ENCODE data around the gene ASB13. TPM values are rescaled to one million over a fixed set of nuclear protein-coding genes. Genes with fewer than 3 reads are reported as not detected.

Gene ASB13
- total RNA-seq, 1 experiment from 2014 or later = 18.4 TPM

GRCh38 chr10:5670662-5671375, 4.4 kb upstream of the ASB13 start:
- no peaks in the 10 kb centered on the region for H3K27me3 ChIP-seq (ENCODE audit: control insufficient read depth, insufficient read depth, low read length)
- TF ChIP-seq SIN3A (IDR thresholded peaks at IDR 0.05; ENCODE audit: borderline replicate concordance, insufficient read depth, low read depth, low read length) = no peak
- TF ChIP-seq CTCF (IDR thresholded peaks at IDR 0.05) = no peak
- TF ChIP-seq TCF7L2 (IDR thresholded peaks at IDR 0.05; ENCODE audit: low read depth, low read length) = no peak
- no peak for TF ChIP-seq REST (IDR thresholded peaks at IDR 0.05; ENCODE audit: insufficient read depth in 1 of 2, low read depth in 2 of 2, low read length in 1 of 2)
- TF ChIP-seq POLR2AphosphoS5 (IDR thresholded peaks at IDR 0.05; ENCODE audit: low read depth, low read length) = no peak
- ChIA-PET CTCF (no interaction called here), POLR2A (no interaction called here)
- BruUV-seq (replicated peaks) = no TSS peak
- H3K9me3 ChIP-seq (ENCODE audit: control insufficient read depth, insufficient read depth, low read depth, low read length) = no peaks in the 10 kb centered on the region
- no peak for ATAC-seq
- H3K4me3 ChIP-seq (ENCODE audit: low read depth in 2 of 2, low read length in 2 of 2) = no peak overlapping the region
- no peak for DNase-seq (ENCODE audit: low read depth, low spot score)
- H3K27ac ChIP-seq (ENCODE audit: low read length) = no peak overlapping the region
- intact Hi-C loops (cut with micrococcal nuclease; ENCODE audit: unreplicated experiment) (no loop called here), in situ Hi-C loops (cut with HindIII; ENCODE audit: low pct_unique_long_range_greater_than_20kb, low sequenced_read_pairs) (no loop called here)
- no peaks in the 10 kb centered on the region; the same call in 1 of the 2 replicates for H3K36me3 ChIP-seq (ENCODE audit: control insufficient read depth, insufficient read depth, low read length)
- peaks cover 4% of the 10 kb centered on the region; the same call in 1 of the 2 replicates for H3K4me1 ChIP-seq (ENCODE audit: control insufficient read depth, insufficient read depth, low read length)

GRCh38 chr10:5669604-5670003, 3.2 kb upstream of the ASB13 start:
- Histone ChIP-seq H3K27ac (ENCODE audit: low read length) (no peak overlapping the region), H3K27me3 (ENCODE audit: control insufficient read depth, insufficient read depth, low read length) (no peaks in the 10 kb centered on the region), H3K4me3 (ENCODE audit: low read depth in 2 of 2, low read length in 2 of 2) (no peak overlapping the region), H3K9me3 (ENCODE audit: control insufficient read depth, insufficient read depth, low read depth, low read length) (no peaks in the 10 kb centered on the region), H3K4me1 (ENCODE audit: control insufficient read depth, insufficient read depth, low read length) (peaks cover 4% of the 10 kb centered on the region; the same call in 1 of the 2 replicates), H3K36me3 (ENCODE audit: control insufficient read depth, insufficient read depth, low read length) (no peaks in the 10 kb centered on the region; the same call in 1 of the 2 replicates)
- no TSS peak for BruUV-seq (replicated peaks)
- ATAC-seq = no peak
- intact Hi-C loops (cut with micrococcal nuclease; ENCODE audit: unreplicated experiment) = no loop called here
- ChIA-PET POLR2A (no interaction called here), CTCF (no interaction called here)
- TF ChIP-seq REST (IDR thresholded peaks at IDR 0.05; ENCODE audit: insufficient read depth in 1 of 2, low read depth in 2 of 2, low read length in 1 of 2) = no peak
- no peak for TF ChIP-seq SIN3A (IDR thresholded peaks at IDR 0.05; ENCODE audit: borderline replicate concordance, insufficient read depth, low read depth, low read length)
- in situ Hi-C loops (cut with HindIII; ENCODE audit: low pct_unique_long_range_greater_than_20kb, low sequenced_read_pairs) = no loop called here
- no peak for DNase-seq (ENCODE audit: low read depth, low spot score)
